GM18507 (cell line): ENCODE data around the gene LRRC43.

ENCODE experiments used
- DNase-seq: peaks from one replicate; pipeline ENCODE4 v3.0.0; 2011; ENCODE audit warnings: low read depth; ENCODE audit not compliant: insufficient read length; ENCODE audit errors: extremely low spot score
- FAIRE-seq: peaks from 2 replicates; lab custom pipeline; 2011; peaks lifted over from hg19 to GRCh38; lab: Jason Lieb, UNC

Gene LRRC43, protein sequence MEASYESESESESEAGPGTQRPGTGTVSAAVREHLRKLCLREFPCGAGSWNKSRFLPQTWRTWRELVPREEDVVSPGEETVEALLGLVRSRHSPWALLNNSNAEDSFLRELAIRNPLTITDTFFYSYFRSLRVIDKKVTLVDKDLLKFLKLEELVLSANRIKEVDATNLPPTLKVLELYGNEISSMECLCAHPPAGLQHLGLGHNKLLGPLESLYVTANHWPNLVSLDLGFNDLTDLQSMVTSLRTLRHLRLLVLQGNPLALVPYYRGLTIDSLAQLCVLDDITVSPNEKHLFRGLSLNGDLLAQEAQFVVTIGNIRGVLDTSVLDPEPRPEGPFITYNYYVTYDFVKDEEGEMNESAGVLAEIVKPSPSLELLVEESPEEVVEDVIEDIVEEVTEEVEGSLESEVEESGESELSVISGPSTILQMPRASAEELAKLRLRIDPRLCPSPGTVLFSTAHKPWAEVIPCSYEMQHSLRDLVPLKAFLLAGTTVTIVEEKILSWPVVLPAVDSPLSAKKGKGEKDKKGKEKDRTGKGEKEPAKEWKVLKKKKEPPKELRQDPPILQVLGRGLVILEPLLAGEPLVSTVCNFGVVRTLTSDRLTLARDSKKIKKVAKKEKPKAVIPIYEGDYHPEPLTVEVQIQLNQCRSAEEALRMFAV

DNA sequence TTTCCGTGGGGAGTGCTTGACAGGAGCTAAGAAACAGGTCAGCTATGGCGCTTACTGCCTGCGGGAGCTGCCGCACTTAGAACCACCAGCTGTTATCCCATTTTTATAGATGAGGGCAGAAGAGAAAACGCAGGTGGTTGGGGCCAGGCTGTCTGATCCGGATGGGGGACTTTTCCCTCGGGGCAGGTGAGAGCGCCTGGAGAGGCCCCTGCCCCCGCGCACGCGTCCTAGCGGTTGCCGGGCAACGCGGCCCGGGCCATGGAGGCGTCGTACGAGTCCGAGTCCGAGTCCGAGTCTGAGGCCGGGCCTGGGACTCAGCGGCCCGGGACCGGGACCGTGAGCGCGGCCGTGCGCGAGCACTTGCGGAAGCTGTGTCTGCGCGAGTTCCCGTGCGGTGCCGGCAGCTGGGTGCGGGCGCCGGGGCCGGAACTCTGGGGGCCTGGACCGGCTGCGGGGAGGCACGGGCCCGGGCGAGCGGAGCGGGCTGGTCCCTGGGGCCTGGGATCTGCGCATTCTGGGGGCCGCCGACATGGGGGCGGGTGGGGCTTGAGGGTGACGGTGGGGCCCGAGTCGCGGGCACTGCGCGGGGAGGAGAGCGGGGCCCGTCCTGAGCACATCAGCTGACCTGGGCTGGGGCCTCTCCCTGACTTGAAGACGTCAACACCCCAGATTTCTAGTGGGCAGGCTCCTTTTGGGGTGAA lies at the start of gene LRRC43:
LRRC43 (plus strand) TSS at position 237 of the 701 bp plus-strand sequence; CDS start at position 259, 22 bp downstream.
- FAIRE-seq: no peak
- peak; percentile 14 for DNase-seq

DNA sequence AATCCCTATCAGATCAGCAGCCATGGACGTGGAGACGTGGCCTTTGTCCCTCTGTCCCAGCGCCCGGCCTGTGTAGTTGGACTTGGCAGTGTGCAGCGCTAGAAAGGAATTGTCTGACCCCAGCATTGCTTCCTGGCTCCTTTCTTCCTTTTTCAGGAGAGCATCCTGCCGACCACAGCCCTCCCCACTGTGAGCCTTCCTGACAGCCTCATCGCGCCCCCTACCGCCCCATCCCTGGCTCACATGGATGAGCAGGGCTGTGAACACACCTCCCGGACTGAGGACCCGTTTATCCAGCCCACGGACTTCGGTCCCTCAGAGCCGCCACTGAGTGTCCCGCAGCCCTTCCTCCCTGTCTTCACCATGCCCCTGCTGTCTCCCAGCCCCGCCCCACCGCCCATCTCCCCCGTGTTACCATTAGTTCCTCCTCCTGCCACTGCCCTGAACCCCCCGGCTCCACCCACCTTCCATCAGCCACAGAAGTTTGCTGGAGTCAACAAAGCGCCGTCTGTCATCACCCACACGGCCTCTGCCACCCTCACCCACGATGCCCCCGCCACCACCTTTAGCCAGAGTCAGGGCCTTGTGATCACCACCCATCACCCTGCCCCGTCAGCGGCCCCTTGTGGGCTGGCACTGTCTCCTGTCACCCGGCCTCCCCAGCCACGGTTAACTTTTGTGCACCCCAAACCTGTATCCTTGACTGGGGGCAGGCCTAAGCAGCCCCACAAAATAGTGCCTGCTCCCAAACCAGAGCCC lies 49.6 kb upstream of the LRRC43 start:
- FAIRE-seq (no peak), DNase-seq (no peak)

DNA sequence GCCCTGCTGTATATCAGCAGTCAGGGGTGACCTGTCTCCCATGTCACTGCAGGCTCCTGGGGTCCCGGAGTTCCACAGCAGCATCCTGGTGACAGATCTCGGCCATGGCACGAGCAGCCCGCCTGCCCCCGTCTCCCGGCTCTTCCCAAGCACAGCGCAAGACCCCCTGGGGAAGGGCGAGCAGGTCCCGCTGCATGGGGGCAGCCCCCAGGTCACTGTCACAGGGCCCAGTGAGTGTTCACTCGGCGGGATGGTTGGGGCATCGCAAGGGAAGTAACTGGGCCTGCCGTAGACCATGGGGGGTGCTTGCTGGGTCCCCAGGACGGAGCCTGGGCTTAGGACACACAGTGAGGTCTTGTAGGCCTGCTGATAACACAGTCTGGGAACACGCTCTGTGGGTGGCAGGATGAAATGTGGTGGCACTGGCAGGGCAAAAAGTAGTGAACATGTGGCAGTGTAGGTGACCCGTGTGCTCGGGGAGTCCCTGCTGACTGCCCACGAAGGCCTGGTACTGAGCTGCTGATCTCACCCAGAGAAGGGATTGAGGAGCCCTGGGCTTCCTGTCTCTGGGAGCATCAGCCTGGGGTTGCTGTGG lies 47.4 kb upstream of the LRRC43 start:
- DNase-seq (no peak), FAIRE-seq (no peak)

DNA sequence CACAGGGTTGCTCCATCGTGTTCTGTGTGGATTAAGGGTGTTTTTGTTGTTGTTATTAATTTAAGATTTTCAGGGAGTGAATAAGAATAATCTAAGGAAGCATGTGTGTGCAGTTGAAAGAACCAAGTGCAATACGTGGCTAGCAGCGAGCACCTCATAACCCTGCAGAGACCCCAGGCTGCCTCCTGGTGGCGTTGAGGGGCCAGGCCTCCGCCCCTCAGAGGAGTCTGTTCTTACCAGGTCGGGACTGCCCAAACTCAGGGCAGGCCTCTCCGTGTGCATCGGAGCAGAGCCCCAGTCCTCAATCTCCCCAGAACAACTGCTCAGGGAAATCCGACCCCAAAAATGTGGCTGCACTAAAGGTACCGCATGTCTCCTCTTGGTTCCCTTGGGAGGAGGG lies 45.7 kb upstream of the LRRC43 start:
- no peak for DNase-seq

DNA sequence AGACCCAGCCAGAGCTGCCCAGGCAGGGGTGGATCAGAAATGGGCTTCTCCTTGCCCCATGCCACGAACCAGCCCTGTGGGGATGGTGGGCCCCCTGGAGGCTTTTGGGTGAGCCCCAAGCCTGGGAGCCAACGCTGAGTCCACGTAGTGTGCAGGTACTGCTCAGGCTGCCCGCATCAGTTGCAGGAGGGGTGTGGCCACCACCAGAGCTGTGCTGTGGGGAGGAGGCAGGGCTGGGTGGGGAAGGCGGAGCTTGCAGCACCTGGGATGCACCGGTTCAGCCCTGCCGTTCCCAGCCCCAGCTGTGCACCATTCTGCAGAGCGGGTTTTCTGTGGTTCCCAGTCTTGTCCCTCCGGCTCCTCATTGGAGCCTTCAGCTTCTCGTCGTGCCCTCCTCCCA lies 45.2 kb upstream of the LRRC43 start:
- no peak for FAIRE-seq
- DNase-seq: no peak

More for the DNA sequence above, 45.7 kb upstream of the LRRC43 start:
- no peak for FAIRE-seq

DNA sequence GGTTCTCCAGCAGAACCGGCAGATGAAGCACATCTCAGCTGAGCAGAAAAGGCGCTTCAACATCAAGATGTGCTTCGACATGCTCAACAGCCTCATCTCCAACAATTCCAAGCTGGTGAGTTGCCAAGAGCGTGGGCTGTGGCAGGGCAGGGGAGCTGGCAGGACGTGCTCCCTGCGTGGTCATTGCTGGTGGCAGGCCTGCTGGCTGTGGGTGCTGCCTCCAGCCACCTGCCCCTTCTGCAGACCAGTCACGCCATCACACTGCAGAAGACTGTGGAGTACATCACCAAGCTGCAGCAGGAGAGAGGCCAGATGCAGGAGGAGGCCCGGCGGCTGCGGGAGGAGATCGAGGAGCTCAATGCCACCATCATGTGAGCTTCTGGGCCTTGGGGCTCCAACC lies 44.7 kb upstream of the LRRC43 start:
- DNase-seq (no peak), FAIRE-seq (no peak)

DNA sequence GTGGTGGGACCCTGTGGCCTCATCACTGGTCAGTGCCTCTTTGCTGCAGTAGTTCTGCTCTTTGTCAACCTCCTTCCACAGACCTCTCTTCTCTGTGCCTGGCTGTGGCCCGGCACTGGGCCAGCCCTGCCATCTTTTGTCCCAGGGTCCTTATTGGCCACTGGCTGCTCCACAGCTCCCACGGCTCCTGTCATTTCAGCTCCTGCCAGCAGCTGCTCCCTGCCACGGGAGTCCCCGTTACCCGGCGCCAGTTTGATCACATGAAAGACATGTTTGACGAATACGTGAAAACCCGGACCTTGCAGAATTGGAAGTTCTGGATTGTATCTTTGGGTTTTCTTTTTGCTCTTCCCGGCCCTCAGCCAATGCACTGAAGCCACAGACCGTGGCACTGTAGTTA lies 44.3 kb upstream of the LRRC43 start:
- FAIRE-seq: no peak
- DNase-seq: no peak

DNA sequence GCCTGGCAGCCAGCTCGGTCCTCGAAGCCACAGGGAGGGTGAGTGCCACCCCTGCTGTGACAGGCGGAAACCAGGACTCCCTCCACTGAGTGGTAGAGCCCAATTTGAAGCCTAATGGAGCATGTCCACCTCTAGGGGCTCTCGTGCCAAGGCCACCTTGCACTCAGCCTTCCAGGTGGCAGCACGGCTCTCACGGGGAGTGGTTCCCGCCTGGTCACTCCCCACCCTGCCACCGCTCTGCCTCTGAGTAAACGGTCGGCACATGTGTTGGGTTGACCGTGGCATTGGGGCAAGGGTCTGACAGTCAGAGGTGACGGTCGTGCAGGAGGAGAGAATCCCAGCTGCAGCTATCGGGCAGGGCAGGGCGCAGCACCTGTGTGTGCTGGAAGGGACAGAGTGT lies 43.7 kb upstream of the LRRC43 start:
- FAIRE-seq (no peak), DNase-seq (no peak)

DNA sequence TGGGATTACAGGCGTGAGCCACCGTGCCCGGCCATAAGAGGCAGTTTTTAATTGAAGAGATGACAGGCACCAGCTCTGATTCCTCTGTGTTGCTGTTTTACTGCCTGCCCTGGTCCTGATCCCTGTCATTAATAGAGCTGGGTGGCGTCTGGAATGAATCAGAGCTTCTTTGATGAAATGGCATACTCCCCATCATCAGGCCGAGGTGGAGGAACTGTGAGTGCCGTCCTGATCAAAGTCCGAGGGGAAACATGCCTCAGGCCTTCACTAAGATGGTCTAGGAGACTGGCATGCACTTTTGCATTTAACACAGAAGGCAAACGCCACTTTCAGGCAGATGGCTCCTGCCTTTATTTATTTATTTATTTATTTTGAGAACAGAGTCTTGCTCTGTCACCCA lies 43.0 kb upstream of the LRRC43 start:
- FAIRE-seq (no peak), DNase-seq (no peak)

DNA sequence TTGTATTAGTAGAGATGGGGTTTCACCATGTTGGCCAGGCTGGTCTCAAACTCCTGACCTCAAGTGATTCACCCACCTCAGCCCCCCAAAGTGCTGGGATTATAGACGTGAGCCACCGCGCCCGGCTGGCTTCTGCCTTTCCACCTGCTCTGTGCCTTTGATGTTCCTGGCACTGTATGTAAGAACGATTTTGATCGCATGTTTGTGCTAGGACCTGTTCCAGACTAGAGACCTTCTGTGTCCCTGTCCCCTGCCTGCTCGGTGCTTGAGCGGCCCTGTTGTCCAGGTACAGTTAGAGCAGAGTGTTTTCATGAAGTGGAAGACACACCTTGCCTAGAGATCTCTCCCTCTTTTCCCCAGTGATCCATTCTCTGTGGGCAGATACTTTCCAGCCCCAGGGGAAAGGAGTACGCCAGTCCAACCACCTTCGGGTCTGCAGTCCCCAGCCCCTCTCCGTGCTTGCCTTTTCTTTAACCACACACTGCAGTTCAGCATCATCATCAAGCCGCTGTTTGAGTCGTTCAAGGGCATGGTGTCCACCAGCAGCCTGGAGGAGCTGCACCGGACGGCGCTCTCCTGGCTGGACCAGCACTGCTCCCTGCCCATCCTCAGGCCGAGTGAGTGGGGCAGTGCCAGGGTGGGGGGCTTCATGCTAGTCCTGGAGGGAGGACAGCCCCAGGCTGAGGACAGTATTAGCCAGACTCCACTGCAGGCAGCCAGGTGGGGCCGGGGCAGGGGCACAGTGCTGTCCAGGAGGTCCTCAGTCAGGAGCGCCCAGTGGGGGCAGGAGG lies 42.3 kb upstream of the LRRC43 start:
- DNase-seq (no peak), FAIRE-seq (no peak)

DNA sequence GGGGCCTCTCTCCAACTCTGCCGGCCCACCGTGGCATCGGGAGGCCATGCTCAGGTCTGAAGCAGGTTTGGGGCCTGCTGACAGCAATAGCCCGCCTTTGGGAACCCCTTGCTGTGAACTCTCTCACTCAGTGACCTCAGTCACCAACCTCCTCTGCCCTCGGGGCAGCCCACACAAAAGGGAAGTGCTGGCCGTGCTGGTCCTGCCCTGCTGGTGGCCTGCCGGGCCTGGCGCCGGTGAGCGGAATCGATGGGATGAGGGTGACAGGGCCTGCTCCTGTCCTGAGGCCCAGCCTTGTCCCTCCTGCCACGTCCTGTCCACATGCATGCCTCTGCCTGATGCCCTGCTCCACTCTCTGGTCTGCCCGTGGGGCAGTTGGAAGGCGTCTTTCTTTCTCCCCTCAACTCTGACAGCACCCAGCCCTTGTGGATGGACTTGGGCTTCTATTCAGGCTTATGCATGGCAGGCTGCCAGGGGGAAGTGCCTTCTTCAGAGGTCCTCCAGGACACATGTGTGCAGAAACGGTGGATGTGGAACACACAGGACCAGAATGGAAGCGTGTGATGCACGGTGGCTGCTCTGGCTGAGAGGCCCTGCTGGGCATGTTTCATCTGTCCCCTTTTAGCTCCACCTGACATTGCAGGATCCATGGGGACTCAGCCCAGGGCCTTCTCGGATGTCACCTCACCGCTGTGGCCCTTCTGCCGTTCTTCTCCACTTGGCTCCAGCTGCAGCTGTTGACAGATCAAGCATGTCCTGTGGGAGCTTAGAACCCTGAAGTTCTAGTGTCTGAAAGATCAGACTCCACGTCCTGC lies 40.8 kb upstream of the LRRC43 start:
- no peak for FAIRE-seq

DNA sequence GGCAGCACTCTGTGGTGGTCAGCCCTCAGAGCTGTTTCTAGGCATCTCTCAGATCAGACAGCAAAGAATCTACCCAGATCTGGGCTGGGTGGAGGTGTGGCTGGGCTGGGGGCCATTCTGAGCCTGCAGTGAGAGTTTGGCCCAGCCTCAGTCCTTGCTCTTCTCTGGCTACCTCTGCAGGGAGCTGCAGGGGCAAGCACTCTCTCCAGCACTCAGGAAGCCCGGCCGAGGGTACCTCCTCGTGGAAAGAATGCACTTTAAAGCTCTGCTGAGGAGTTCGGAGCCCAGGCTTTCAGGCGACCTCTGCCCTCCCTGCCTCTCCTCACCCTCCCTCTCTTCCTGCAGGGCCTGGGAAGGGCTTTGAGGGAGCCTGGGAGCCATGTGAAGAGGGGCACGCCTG lies 40.1 kb upstream of the LRRC43 start:
- DNase-seq: no peak
- FAIRE-seq: no peak

More for the DNA sequence above, 40.8 kb upstream of the LRRC43 start:
- no peak for DNase-seq

DNA sequence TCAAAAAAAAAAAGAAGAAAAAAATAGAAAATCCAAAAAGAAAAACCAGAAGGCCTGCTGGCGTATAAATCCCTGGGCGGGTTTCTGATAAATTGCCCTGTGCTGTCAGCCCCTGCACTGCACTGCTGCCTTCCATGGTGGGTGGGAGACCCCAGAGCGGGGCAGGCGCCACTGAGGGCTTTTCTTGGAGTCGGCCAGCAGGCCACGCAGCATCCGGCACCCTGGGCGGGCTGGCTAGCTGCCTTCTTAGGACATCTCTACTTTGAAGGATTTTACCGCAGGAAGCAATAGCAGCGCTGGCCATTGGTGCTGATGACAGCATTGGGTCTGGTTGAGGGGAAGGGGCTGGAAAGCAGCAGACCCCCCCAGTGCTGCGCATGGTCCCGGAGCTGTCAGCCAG lies 38.0 kb upstream of the LRRC43 start:
- DNase-seq (no peak), FAIRE-seq (no peak)

DNA sequence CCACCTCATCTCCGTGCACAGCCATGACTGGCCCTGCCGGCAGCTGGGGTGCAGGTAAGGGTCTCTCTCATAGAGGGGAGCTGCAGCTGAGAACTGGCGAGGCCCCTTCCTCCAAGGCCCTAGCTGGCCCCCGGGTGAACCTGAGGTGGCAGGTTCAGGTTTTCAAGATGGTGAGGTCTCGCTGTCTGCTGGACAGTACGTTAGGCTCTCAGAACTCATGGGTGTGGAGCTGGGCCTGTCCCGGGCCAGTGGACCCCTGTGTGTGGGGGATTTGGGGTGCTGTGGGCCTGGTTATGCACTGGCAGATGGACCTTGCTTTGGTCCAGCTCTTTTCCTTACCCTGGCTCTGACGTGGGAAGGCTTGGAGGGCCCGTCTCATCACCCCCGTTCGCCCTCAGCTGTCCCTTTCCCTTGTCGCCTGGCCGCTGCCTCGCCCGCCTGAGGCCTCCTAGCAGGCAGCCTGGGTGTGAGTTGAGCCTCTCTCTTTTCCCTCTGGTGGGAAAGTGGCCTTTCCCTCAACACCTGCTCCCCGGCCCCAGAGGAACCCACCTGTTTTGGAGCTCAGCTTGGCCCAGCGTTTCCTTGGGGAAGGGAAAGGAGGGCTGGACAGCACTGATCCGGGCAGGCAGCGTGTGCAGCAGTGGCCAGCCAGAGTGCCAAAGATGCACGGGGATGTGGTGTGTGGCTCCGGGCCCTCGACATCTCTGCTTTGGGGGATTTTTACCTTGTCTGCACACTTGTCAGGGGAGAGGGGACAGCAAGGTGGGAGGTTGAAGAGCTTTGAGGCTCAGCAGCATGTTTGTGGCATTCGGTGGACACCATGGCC lies 37.2 kb upstream of the LRRC43 start:
- FAIRE-seq (no peak), DNase-seq (no peak)

DNA sequence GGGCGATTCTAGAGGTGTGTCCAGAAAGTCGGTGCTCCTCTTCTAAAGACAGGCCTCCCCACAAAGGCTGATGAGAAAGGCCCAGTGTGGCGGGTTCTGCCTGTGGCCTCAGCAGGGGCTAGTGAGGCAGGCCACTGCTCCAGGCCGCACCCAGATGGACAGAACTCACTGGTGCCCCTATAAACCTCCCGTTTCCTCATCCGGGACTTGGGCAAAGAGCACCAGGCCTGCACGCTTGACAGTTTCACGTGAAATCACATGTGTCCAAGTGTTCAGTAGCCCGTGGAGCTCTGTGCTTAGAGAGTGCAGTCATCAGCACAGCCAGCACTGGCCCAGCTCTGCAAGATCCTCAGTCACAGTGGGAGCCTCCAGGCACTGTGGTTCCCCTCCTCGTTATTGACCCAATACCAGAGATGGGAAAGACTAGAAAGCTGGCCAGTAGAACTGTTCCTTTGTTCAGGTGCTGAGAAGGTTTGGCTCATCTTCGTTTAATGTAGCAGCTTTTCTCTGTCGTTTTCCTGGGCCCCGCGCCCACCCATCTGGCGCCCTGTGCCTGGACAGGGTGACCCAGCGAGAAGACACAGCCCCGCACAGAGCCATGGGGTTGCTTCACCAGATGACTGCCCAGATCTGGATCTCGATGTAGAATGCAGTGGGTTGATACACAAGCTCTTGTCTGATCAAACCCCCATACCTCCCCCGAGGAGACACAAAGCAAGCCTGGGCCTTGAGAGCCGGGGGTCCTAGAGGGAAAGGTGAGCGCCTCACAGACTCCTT lies 35.2 kb upstream of the LRRC43 start:
- FAIRE-seq: no peak
- DNase-seq: no peak

DNA sequence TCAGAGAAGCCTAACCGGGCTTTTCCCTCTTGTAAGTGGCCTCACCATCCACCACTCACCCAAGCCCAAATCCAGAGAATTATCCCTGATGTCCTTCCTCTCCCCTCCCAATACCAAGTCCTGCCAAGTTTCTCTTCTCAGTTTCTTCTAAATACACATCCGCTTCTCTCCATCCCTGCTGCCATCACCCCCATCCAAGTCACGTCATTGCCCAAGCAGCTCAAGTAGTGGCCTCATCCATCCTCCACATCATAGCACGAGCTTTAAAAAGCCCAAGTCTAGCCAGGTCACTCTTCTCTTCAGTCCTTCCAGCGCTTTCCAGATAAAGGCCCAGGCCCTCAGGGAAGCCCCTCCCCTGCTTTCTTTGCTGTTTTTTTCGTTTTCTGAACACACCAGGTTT lies 34.3 kb upstream of the LRRC43 start:
- DNase-seq (no peak), FAIRE-seq (no peak)
